Fibroblast of skin of back (primary cell): ENCODE results near the gene RTN3.
"Not testable (repeated sequence)": the region's sequence is repeated elsewhere in the genome, so short reads cannot be mapped to it uniquely, and the experiment has no call there.

Experiments
- DNase-seq: peaks from one replicate; pipeline ENCODE4 v3.0.0-alpha.2; 2013

Gene RTN3

DNA sequence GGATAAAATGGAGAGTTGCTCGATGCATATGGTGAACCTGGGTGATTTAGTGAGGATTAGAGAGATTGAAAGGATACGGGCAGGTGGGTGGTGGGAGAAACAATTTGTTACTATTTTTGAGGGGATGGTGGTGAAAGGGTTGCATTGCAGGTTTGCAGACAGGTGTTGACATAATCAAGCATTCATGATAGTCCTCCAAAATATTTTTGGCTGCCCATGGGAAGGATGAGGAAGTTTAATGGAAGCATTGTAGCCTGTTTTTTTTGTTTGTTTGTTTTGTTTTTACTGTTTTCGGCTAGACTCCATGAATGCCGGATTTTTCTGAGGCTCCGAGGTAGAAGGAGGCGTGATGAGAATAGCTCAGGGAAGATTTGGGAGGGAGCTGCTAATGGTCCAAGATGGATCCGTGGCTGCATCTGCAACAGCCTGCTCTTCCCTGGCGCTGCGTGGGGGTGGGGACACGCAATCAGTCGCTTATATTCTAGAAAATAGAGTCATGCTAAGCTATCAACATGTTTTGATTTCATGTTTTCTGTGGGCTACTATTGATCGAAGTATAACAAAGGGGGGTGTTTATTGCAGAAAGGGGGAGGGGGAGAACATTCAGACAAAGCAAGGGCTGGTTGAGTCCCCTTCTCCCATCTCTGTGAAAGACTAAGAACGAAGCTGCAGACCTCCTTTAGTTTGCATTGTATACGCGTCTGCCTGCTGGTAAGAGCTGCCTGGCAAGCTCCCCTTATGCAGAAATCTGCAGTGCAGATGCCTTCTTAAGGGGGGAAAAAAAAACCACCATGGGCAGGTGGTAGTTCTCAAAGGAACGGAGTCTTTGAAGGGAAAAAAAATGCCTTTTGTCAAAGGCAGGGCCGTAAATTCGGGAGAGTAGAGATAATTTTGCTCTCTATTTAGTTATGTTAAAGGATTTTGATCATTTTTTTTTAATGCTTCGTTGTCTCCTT, 1.0 kb downstream of the RTN3 start:
- DNase-seq: peak; percentile 16

DNA sequence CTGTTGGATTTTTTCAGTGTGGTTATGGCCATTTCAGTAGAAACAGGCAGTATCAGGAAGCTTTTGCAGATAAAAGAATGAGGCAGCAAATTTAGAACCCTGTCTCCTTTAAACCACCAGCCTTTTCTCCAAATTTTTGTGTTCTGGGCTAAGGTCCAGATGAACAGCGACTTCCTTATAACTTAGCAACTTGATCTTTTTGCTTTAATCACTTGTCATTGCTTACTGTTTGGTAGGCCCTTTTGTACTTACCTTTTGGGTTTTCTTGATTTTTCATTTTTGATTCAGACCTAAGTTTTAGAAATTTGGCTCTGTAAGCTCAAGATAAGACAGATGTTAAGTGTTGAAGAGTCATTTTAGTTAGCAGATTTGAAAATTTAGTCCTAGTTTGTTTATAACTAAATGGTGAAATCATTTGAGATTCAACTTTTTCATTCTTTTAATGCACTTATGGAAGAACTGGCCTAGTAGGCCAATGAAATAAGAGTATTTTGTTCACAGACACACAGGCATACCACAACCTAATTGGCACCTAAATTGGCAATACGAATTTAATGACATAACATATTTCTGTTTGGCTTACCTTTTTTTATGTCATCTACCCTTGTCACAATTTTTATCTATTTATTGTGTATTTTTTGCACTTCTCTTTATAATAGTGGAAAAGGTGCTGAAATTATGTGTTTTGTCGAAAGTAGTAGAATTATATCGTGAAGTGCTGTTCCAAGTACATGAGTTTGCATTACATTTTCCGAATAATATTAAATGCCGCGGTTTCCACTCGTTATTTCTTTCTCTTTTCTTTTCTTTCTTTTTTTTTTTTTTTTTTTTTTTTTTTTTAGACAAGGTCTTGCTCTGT, 2.1 kb downstream of the RTN3 start:
- peak; percentile 29 for DNase-seq

DNA sequence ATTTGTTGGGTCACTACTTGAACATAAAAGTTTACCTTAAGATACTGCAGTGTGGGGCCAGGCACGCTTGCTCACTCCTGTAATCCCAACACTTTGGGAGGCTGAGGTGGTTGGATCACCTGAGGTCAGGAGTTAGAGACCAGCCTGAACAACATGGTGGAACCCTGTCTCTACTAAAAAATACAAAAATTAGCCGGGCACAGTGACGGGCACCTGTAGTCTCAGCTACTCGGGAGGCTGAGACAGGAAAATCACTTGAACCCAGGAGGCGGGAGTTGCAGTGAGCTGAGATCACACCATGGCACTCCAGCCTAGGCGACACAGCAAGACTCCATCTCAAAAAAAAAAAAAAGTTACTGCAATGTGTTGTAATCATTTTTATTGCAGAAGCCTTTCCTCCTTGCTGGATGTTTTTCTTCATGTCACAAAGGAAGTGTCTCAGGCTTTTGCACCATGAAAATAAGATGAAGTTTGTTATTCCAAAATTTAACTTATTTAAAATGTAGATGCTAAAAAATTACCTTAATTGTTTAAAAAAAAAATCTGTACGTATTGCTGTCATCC, 3.9 kb downstream of the RTN3 start:
- DNase-seq: not testable (repeated sequence)

DNA sequence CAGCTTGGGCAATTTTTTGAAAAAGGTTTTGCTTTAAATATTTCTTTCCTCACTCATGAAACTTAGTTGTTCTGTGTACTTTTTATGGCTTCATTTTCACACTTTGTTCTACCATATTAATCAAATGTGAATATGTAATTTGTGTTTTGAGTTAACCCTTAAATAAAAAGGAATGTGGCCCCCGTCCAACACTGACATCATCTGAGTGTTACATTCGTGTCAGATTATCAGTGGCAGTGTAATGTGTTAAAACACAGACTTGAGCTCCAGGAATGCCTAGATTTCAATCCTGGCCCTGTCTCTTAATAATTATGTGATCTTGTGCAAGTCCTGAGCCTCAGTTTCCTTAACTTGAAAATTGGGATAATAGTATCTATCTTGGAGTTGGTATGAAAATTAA, 5.6 kb downstream of the RTN3 start:
- peak; percentile 21 for DNase-seq

DNA sequence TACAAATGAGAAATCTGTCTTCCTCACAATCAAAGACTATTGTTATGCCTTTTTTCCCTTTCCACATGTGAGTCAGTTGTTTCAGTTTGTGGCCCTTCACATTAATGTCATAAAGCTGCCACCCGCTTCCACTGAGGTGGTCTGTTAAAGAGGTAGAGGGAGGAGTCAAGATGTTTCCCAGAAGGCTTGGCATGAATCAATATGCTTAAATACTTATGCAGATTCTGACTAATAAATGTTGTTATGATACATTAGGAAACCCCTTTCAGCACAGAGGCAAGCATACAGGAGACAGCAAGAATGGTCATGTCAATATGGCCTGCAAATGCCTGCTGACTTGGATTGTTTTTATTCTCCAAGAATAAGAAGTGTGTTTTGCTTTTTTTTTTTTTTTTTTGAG, 6.5 kb downstream of the RTN3 start:
- DNase-seq: no peak

DNA sequence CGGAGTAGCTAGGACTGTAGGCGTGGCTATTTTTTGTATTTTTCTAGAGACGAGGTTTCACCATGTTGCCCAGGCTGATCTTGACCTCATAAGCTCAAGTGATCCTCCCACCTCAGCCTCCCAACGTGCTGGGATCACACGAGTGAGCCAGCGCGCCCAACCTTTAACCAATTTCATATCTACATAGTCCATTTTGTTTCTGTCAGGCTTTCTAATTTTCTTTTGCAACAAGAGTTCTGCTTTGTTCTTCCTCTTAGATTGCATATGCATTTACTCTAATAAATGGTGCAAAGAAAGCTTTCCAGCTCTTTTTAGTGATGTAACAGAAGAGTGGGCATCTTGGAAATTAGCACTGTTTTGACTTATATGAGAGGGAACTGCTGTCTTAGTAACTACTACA, 13.3 kb downstream of the RTN3 start:
- DNase-seq: no peak

DNA sequence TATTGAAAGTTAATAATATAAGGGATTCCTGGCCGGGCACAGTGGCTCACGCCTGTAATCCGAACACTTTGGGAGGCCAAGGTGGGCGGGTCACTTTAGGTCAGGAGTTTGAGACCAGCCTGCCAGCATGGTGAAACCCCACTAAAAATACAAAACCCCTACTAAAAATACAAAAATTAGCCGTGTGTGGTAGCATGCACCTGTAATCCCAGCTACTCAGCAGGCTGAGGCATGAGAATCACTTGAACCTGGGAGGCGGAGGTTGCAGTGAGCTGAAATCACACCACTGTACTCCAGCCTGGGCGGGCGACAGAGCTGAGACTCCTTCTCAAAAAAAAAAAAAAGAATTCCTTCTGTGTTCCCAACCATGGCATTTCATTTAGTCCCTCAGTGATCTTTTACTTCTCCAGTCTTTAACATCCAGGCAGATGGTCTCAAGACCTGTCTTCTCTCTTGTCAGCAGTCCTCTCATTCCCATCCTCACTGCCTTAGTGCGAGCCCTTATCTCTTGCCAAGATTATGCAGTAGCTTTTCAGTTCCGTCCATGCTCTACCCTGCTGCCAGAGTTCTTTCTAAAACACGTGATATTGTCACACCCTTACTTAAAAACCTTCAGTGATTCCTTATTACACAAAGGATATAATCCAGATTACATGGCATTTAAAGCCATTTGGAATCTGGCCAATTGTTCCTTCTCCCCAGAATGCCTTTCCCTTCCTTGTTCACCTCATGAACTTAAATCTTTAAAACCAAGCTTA, 17.9 kb downstream of the RTN3 start:
- DNase-seq: no peak

DNA sequence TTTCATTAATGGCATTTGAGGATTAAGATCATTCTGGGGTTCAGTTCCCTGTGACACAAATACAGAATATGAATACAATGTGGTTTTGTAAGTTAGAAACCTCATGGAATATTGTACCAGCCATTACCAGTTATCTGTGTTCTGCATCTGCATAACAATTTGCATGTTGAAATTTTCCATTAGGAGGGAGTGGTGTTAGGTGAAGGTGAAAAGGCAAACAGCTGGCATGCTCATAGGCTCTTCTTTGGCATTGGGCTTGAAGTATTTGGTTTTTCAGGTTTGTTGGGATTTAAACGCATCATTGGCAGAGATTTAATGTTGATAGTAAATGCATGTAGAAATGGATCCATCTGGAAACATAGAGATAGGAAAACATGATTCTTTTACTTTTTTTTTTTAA, 18.6 kb downstream of the RTN3 start:
- DNase-seq: no peak

DNA sequence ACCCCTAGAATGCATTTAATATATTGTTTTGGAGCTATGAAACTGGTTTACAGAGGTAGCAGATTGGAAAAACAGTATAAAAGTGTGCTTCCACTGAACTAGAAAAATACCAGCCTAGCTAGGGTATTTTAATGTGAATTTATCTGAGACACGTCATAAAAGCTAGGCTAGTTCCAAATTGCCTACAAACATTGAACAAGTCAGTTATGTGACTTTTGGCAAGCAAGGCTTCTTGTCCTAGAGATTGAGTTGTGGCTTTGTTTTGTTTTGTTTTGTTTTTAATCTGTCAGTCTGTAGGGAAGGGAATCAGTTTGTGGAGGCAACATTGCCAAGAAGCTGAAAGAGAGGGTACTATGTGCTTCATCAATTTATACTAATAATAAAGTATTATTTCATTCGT, 24.2 kb downstream of the RTN3 start:
- no peak for DNase-seq

DNA sequence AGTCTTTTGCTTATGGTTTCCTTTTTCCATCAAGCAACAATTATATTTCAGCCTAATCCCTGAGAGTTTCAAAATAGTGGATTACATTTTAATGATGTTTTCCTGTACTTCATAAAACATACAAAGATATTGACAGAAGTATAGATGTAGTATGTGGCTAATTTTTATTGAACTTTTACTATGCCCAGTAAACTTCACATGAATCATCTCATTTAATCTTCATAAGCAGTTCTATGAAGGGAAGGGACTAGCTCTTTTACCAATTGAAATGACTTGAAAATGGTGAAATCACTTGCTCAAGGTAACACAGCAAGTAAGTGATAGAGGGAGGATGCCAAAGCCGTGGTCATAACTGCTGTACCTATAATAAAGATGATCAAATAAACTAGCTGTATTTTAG, 27.5 kb downstream of the RTN3 start:
- no peak for DNase-seq

DNA sequence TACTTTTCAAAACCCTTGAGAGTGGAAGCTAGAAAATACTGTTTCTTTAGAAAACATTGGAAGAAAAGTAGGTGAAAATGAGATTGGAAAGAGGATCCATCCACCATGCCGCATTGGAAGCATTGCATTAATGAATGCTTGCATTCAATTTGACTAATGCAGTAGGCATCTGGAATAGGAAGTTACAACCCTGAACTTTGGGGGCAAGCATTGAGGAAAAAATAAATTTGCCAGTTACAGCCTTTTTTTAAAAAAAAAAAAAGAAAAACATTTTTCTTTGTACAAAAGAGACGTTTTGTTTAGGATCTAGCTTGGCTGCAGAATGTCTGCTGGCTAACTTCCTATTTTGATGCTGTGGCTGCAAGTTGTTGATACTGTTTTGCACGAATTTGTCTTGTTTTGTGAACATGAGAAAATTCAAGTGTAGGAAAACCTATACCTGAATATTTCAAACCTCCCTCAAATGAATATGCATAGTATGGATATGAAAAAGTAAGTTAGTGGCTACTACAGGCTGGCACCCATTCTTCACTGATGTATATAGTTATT, 28.1 kb downstream of the RTN3 start:
- DNase-seq: peak; percentile 19

DNA sequence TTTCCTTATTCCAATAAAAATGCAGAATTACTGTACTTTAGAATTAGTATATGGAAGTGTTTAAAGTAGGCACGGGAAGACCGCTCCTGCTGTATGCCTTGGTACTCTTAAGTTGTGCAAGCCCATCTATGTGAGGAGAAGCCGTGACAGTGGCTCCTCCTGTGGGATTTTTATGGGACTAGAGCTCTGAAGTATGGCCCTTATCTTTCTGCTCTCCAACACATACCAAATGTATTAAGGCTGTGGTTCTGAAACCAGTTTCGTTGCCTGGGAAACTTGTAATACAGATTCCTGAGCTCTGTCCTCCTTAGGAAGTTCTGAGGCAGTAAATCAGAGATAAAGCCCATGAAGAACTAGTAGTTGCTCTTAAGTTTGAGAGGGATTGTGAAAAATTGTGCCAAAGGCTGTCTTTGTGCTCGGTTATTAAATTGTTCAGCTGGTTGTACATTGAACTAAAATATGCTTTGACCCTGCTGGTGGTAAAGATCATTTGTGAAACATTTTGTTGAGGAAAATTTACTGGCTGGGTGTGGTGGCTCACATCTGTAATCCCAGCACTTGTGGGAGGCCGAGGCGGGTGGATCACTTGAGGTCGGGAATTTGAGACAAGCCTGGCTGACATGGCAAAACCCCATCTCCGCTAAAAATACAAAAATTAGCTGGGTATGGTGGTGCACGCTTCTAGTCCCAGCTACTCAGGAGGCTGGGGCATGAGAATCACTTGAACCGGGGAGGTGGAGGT, 29.3 kb downstream of the RTN3 start:
- DNase-seq: peak; percentile 81

DNA sequence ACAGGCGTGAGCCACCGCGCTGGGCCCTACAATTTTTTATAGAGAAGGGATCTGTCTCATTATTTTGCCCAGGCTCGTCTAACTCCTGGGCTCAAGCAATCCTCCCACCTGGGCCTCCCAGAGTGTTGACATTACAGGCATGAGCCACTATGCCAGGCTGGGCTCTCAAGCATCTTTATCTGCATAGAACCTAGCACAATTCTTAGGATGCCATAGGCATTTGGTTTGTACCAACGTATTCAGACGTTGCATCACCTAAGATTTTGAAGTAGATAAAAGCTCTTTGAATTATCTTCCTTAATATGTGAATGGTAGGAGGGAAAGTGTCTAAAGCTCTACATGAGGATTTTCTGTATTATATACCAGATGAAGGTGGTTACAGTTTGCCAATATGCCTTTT, 30.5 kb downstream of the RTN3 start:
- DNase-seq: no peak

DNA sequence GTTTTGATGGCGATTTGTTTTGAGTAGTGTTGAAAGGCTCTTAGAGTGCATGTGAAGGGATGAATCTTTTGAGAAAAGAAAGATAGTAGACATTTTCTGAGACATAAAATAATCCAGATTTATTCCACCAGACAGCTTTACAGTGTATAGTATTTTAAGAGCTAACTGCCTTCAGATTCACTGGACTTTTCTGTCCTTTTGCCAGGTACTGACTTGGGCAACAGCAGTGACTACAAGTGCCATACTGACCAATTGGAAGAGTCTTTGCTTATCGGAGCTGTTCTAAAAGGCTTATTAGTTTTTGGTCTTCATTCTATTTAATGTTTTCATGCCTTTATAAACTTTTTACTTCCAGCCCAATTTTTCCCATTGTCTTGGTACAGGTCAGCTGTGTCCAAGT, 32.5 kb downstream of the RTN3 start:
- no peak for DNase-seq

DNA sequence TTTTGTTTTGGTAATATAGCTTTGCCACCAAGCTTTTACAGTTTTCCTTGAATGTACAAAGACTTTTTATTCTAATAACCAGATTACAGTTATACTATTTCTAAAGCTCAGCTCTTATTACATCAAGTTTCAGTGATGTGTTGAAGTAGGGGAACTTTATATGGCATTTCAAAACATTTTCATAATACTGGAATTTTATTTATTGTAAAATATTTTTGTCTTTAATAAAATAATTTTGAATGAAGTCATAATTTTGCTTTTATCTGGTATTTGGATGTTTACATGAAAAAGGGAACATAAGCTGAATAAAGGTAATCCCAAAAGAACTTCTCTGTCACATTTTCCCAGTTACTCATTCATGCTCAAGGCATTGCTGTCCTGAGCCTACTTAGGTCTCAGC, 34.7 kb downstream of the RTN3 start:
- no peak for DNase-seq

DNA sequence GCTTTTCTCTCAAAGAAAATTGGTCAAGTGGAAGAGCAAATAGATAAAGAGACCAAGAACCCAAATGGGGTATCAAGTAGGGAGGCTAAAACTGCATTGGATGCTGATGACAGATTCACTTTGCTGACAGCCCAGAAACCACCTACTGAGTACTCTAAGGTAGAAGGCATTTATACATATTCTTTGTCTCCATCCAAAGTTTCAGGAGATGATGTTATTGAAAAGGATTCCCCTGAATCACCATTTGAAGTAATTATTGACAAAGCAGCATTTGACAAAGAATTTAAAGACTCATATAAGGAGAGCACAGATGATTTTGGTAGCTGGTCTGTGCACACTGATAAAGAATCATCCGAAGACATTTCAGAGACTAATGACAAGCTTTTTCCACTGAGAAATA, 37.7 kb downstream of the RTN3 start:
- DNase-seq: no peak

DNA sequence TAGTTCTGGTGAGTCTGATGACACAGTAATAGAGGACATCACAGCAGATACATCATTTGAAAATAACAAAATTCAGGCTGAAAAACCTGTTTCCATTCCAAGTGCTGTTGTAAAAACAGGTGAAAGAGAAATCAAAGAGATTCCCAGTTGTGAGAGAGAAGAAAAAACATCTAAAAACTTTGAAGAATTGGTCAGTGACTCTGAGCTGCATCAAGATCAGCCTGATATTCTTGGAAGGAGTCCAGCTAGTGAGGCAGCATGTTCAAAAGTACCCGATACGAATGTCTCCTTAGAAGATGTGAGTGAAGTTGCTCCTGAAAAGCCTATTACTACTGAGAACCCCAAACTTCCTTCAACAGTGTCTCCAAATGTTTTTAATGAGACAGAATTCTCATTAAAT, 38.7 kb downstream of the RTN3 start:
- peak; percentile 42 for DNase-seq

DNA sequence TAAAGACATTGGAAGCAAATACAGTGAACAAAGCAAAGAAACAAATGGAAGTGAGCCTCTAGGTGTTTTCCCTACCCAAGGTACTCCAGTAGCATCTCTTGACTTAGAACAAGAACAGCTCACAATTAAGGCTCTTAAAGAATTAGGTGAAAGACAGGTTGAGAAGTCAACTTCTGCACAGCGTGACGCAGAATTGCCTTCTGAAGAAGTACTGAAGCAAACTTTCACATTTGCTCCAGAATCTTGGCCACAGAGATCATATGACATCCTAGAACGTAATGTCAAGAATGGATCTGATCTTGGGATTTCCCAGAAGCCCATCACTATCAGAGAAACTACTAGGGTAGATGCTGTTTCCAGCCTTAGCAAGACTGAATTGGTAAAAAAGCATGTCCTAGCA, 39.3 kb downstream of the RTN3 start:
- DNase-seq: no peak

DNA sequence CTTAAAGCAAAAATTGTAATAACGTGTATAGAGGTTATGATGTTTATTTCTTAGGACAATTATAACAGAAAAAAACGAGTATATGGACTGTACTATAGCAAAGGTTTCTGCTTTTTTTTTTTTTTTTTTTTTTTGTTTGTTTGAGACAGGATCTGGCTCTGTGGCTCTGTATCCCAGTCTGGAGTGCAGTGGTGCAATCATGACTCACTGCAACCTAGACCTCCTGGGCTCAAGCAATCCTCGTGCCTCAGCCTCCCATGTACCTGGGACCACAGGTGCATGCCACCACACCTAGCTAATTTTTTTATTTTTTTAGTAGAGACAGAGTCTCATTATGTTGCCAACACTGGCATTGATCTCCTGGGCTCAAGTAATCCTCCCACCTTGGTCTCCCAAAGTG, 48.0 kb downstream of the RTN3 start:
- DNase-seq: no peak

DNA sequence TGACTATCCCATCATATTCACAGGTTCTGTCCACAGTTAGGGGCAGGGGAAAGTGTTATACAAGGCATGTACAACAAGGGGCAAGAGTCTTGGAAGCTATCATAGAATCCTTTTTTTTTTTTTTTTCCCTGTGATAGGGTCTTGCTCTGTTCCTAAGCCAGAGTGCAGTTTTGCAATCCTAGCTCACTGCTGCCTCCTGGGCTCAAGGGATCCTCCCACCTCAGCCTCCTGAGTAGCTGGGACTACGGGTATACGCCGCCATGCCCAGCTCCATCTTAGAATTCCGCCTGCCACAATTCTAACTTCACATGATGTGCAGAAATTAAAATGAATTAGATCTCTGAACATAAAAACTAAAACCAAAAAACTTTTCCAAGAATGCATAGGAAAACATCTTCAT, 55.6 kb downstream of the RTN3 start:
- DNase-seq: no peak

DNA sequence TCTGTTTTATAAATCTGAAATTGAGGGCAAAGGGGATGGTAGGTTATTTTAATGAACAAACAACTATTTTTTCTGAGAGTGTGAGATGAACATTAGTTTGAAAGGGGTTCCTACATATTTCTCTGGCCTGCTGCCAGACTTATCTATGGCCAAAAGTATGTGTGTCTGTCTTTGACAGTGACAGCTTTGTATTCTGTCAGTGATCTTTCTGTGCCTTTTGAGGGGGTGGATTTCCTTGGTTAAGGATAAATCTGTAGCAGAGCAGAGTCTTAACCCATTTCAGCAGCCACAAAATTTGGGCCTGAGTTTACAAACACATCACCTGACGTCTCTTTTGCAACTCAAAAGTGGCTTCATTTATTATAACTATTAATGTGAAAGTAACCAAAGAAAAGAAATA, 56.4 kb downstream of the RTN3 start:
- DNase-seq: no peak
